Measurements from ENCODE around the gene SLC25A38. TPM values are rescaled to one million over a fixed set of nuclear protein-coding genes. Genes with fewer than 3 reads are reported as not detected.

SLC25A38 gene
- total RNA-seq, 1 donor from 2014 or later, result 21.1 TPM

DNA sequence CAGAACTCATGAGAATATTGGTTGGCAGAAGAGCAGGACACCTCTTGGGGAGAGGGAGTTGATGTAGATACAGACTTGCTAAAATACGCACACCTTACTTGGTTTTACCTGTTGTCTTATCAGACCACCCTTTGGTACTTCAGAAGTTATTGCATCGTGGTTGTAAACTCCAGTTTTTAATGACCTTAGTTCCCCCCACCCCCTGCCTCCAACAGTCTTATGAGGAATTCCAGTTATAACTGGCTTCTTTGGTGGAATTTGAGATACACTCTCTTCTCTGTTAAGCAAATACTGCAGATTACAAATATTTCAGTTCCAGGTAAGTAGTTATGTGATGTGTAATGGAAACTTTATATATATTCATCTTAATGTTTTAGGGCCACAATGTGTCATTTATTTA, 5.0 kb downstream of the SLC25A38 start:
- Mint-ChIP-seq H3K36me3 (ENCODE audit: unreplicated experiment) (no peaks in the 10 kb centered on the region), H3K4me3 (ENCODE audit: unreplicated experiment) (no peak overlapping the region), H3K4me1 (ENCODE audit: low read depth, unreplicated experiment) (peaks cover 7% of the 10 kb centered on the region), H3K27me3 (ENCODE audit: unreplicated experiment) (peaks cover 4% of the 10 kb centered on the region), H3K9me3 (ENCODE audit: unreplicated experiment) (peaks cover 1% of the 10 kb centered on the region), H3K27ac (ENCODE audit: unreplicated experiment) (no peak overlapping the region)
- no peak for DNase-seq
- TF ChIP-seq CTCF (IDR thresholded peaks at IDR 0.05; ENCODE audit: partially characterized antibody, unreplicated experiment), result no peak

GRCh38 chr3:39388741-39389248, 5.6 kb downstream of the SLC25A38 start:
- no peak for TF ChIP-seq CTCF (IDR thresholded peaks at IDR 0.05; ENCODE audit: partially characterized antibody, unreplicated experiment)
- peaks cover 7% of the 10 kb centered on the region for H3K4me1 Mint-ChIP-seq (ENCODE audit: low read depth, unreplicated experiment)
- H3K9me3 Mint-ChIP-seq (ENCODE audit: unreplicated experiment), result no peaks in the 10 kb centered on the region
- H3K27ac Mint-ChIP-seq (ENCODE audit: unreplicated experiment), result no peak overlapping the region
- H3K27me3 Mint-ChIP-seq (ENCODE audit: unreplicated experiment), result peaks cover 2% of the 10 kb centered on the region
- no peak overlapping the region for H3K4me3 Mint-ChIP-seq (ENCODE audit: unreplicated experiment)
- H3K36me3 Mint-ChIP-seq (ENCODE audit: unreplicated experiment), result no peaks in the 10 kb centered on the region
- no peak for DNase-seq

- Mint-ChIP-seq H3K4me3 (ENCODE audit: unreplicated experiment) (no peak overlapping the region), H3K27me3 (ENCODE audit: unreplicated experiment) (peaks cover 2% of the 10 kb centered on the region), H3K9me3 (ENCODE audit: unreplicated experiment) (no peaks in the 10 kb centered on the region), H3K27ac (ENCODE audit: unreplicated experiment) (no peak overlapping the region), H3K4me1 (ENCODE audit: low read depth, unreplicated experiment) (peaks cover 5% of the 10 kb centered on the region), H3K36me3 (ENCODE audit: unreplicated experiment) (no peaks in the 10 kb centered on the region)
- DNase-seq, result no peak
- TF ChIP-seq CTCF (IDR thresholded peaks at IDR 0.05; ENCODE audit: partially characterized antibody, unreplicated experiment), result no peak
These were observed 7.0 kb downstream of the SLC25A38 start for GRCh38 chr3:39390181-39390580.

DNA sequence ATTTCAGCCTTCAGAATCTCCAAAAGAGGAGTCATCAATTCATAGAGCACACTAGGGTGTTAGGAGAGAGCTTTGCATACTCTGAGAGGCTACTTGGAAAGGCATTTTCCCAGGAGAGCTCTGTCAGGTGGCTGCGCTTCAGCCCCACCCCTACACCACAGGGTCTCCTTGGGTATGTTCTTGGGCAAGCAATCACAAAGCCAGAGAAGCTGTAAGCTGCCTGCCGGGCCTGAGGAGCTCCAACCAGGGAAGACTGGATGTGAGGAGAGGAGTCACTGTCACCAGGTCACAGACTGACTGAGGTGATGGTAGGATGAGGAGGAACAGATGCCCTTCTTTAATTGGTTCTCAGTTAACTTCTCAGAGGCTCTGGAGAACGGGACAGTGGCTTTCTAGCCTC, 13.5 kb downstream of the SLC25A38 start:
- no peaks in the 10 kb centered on the region for H3K36me3 Mint-ChIP-seq (ENCODE audit: unreplicated experiment)
- peaks cover 2% of the 10 kb centered on the region for H3K9me3 Mint-ChIP-seq (ENCODE audit: unreplicated experiment)
- DNase-seq, result no peak
- H3K4me3 Mint-ChIP-seq (ENCODE audit: unreplicated experiment), result no peak overlapping the region
- no peaks in the 10 kb centered on the region for H3K4me1 Mint-ChIP-seq (ENCODE audit: low read depth, unreplicated experiment)
- no peaks in the 10 kb centered on the region for H3K27me3 Mint-ChIP-seq (ENCODE audit: unreplicated experiment)
- TF ChIP-seq CTCF (IDR thresholded peaks at IDR 0.05; ENCODE audit: partially characterized antibody, unreplicated experiment), result no peak
- H3K27ac Mint-ChIP-seq (ENCODE audit: unreplicated experiment), result no peak overlapping the region

GRCh38 chr3:39398700-39399099, 15.5 kb downstream of the SLC25A38 start:
- TF ChIP-seq CTCF (IDR thresholded peaks at IDR 0.05; ENCODE audit: partially characterized antibody, unreplicated experiment), result no peak
- H3K4me3 Mint-ChIP-seq (ENCODE audit: unreplicated experiment), result no peak overlapping the region
- no peak overlapping the region for H3K27ac Mint-ChIP-seq (ENCODE audit: unreplicated experiment)
- peaks cover 2% of the 10 kb centered on the region for H3K9me3 Mint-ChIP-seq (ENCODE audit: unreplicated experiment)
- no peak for DNase-seq
- H3K27me3 Mint-ChIP-seq (ENCODE audit: unreplicated experiment), result no peaks in the 10 kb centered on the region
- no peaks in the 10 kb centered on the region for H3K4me1 Mint-ChIP-seq (ENCODE audit: low read depth, unreplicated experiment)
- H3K36me3 Mint-ChIP-seq (ENCODE audit: unreplicated experiment), result no peaks in the 10 kb centered on the region

Data from glutamatergic neuron (in vitro differentiated cells).